Bronchial epithelial cell (primary cell): ENCODE data around the gene KIAA0319L. TPM values are rescaled to one million over a fixed set of nuclear protein-coding genes. Genes with fewer than 3 reads are reported as not detected.

Experiments
- DNase-seq: peaks from one replicate; pipeline ENCODE4 v3.0.0-alpha.2; 2010; ENCODE audit warnings: low read depth
- FAIRE-seq: peaks from 2 replicates; lab custom pipeline; 2011; peaks lifted over from hg19 to GRCh38; lab: Jason Lieb, UNC
- H3K27me3 ChIP-seq: 2 replicates; pipeline ENCODE4 v1.5.1; 2011; ENCODE audit warnings: low read length; ENCODE audit not compliant: control insufficient read depth, insufficient read depth
- H3K36me3 ChIP-seq: 2 replicates; pipeline ENCODE4 v1.5.1; 2011; ENCODE audit warnings: low read length; ENCODE audit not compliant: control insufficient read depth, insufficient read depth
- H3K4me3 ChIP-seq: 2 replicates; pipeline ENCODE4 v1.5.1; 2011; ENCODE audit warnings: mild to moderate bottlenecking, low read depth, low read length, control low read depth
- CTCF ChIP-seq: IDR thresholded peaks from 2 replicates; pipeline ENCODE4 v1.5.1; 2011; ENCODE audit warnings: mild to moderate bottlenecking, moderate library complexity, low read length, control low read depth, inconsistent platforms; ENCODE audit not compliant: insufficient read depth, severe bottlenecking
- total RNA-seq: library from RNA; depleted of rRNA; stranded (reverse); fragments of >200 nt; gene quantifications from 2 replicates; pipeline ENCODE4 v1.2.1, GENCODE V29; 2014

KIAA0319L gene
- total RNA-seq, 1 donor from 2014 or later, result 26.6 TPM

- Histone ChIP-seq H3K27me3 (no peaks in the 10 kb centered on the region), H3K4me3 (no peak overlapping the region), H3K36me3 (peaks cover 7% of the 10 kb centered on the region)
- peak; percentile 54 for DNase-seq
- FAIRE-seq, result no peak
- peak; percentile 6 for TF ChIP-seq CTCF
Measured at GRCh38 chr1:35452106-35452774, 105.0 kb downstream of the KIAA0319L start.

GRCh38 chr1:35451125-35451528 is 106.1 kb downstream of the KIAA0319L start:
- H3K27me3 ChIP-seq, result no peaks in the 10 kb centered on the region
- DNase-seq (peak; percentile 63), FAIRE-seq (no peak)
- peaks cover 9% of the 10 kb centered on the region for H3K36me3 ChIP-seq
- peak; percentile 85 for TF ChIP-seq CTCF
- H3K4me3 ChIP-seq, result no peak overlapping the region

- TF ChIP-seq CTCF, result no peak
- H3K36me3 ChIP-seq, result peaks cover 9% of the 10 kb centered on the region
Measured at GRCh38 chr1:35449334-35450008, 107.7 kb downstream of the KIAA0319L start.

GRCh38 chr1:35448344-35448801 is 108.8 kb downstream of the KIAA0319L start:
- no peak for TF ChIP-seq CTCF
- H3K4me3 ChIP-seq, result no peak overlapping the region
- H3K36me3 ChIP-seq, result peaks cover 6% of the 10 kb centered on the region
- DNase-seq (peak; percentile 95), FAIRE-seq (peak; percentile 43)
- no peaks in the 10 kb centered on the region for H3K27me3 ChIP-seq

More at GRCh38 chr1:35449334-35450008, 107.7 kb downstream of the KIAA0319L start:
- FAIRE-seq, result no peak
- H3K27me3 ChIP-seq, result no peaks in the 10 kb centered on the region
- H3K4me3 ChIP-seq, result no peak overlapping the region
- DNase-seq, result peak; percentile 96

GRCh38 chr1:35447278-35447677 is 109.9 kb downstream of the KIAA0319L start:
- FAIRE-seq (no peak), DNase-seq (no peak)
- H3K4me3 ChIP-seq, result no peak overlapping the region
- H3K27me3 ChIP-seq, result no peaks in the 10 kb centered on the region
- no peak for TF ChIP-seq CTCF
- peaks cover 11% of the 10 kb centered on the region for H3K36me3 ChIP-seq

- Histone ChIP-seq H3K36me3 (peaks cover 14% of the 10 kb centered on the region), H3K27me3 (no peaks in the 10 kb centered on the region), H3K4me3 (no peak overlapping the region)
- DNase-seq (no peak), FAIRE-seq (no peak)
- TF ChIP-seq CTCF, result no peak
Measured at GRCh38 chr1:35444519-35444774, 112.8 kb downstream of the KIAA0319L start.
